Inflammatory macrophage treated with lipopolysaccharide for 4 hours (primary cell): ENCODE results near the gene SYNE4.
A peak's percentile ranks its signal among the peaks of the same experiment; 100 is the strongest.
"Not testable (repeated sequence)": the region's sequence is repeated elsewhere in the genome, so short reads cannot be mapped to it uniquely, and the experiment has no call there.

Experiments used
- DNase-seq: peaks from one replicate; pipeline ENCODE4 v3.0.0-alpha.2; 2020

SYNE4 gene

DNA sequence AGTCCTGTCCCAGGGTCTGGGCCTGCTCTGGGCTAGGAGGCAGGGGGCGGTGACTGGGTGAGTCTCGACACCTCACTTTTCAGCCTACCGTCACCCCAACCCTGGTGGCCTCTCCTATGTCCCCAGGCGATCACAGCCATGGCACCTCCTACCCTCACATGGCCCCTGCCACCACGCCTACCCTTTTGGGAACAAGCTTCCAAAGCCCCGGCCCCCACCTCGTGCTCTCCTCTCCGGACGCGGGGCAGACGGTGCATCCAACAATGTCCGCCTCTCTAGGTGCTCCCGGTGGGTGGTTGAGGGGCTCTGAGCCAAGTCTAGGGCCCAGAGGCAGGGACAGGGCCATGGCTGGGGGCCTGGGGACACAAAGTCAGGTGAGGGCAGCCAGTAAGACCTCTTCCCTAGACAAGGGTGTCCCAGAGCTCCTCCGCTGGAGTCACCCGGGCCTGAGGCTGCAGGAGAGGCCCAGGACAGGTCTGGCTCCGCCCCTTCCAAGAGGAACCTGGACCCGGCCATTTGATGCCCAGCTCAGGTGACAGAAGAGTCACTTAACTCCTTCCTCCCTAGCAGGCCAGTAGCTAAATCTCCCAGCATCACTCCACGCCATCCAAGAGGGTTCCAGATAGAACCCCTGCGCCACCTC, at the start of gene SYNE4:
Gene SYNE4, minus strand, starts transcription at position 478 of the 643 bp plus-strand sequence. Its CDS starts 132 bp downstream, at position 346.
- DNase-seq = no peak

DNA sequence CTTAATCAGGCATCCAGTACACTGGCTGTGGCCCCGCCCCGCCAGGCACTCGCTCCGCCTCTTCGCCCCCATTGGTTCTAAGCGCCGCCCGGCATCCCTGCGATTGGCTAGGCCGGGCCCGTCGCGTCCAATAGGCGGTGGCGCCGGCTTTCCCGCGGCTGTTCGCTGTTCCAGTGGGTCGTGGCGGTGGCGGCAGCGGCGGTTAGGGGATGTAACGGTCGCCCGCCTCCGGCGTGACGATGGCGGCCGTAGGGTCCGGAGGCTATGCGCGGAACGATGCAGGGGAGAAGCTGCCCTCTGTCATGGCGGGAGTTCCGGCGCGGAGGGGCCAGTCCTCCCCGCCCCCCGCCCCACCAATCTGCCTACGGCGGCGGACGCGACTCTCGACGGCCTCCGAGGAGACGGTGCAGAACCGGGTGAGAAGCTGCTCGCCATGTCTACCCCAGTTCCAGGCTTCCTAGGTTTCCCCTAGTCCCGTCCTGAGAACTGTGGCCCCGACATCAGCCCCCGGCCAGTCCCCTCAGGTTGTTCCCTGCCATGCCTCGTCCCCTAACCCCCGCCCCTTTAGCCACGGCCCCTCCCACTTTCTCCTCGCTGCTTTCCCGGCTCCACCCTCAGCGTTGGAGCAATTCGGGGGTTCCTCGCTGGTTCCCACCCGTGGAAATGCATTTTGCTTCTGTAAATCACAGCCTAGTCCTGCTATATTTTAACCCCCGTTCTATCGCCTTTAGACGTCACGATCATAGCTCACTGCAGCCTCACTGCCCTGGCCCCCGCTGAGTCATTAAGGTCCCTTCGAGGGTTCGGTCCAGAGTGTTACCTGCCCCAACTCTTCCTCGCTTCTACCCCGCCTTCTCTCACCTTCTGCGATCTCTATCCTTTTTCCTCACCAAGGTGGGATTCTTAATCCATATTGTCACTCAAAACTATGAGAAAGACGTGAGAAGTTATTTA, 46.4 kb upstream of the SYNE4 start, which contains the start of gene WDR62:
Gene WDR62, plus strand, starts transcription at position 165 of the 954 bp plus-strand sequence. Its CDS starts 75 bp downstream, at position 240.
- DNase-seq = peak; percentile 95

DNA sequence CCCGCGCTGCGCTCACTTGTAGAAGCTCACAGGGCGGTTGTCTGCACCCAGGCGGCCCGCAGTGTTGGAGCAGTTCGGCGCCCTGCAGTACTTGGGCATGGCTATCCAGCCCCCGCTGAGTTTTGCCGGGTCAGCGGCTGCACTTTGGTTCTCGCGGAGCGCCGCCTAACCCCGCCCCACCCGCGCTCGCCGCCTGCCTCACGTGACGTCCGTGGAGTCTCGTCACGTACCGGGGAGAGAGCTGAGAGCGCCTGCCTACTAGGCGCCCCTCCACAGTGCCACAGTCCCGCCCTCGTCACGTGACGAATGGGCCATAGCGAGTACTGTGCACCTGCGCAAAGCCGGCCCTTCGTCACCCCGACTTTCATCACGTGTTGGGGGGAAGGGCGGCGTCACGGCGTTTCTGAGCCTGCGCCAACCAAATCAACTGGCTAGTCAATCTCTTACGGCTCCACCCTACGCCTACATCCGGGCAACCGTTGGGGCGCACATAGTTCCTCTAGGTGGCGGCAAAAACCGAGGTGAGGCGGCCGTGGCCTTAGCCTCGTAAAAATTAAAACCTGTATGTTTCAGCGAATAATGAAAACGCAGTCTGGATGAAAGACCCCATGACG, 45.6 kb upstream of the SYNE4 start, which contains the start of gene THAP8:
Gene THAP8, minus strand, starts transcription at position 167 of the 614 bp plus-strand sequence. Its CDS starts 68 bp downstream, at position 99.
- peak; percentile 100 for DNase-seq

GRCh38 chr19:36051637-36052036, 43.0 kb upstream of the SYNE4 start:
- DNase-seq = no peak

DNA sequence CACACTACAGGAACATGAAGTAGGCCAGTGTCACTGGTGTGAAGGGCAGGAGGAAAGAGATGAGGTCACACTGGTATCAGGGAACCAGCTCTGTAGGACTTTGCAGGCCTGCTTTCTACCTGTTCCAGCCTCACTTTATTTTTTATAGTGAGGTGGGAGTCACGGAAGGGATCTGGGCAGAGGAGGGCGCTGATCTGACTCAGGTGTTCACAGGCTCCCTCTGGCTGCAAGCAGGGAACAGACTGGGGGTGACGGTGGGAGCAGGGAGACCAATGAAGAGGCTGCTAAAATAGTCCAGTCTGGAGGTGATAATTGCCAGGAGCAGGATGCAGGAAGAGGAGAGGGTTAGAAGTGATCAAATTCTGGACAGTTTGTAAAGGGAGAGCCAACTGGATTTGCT, 42.6 kb upstream of the SYNE4 start:
- no peak for DNase-seq

GRCh38 chr19:36049080-36049698, 40.6 kb upstream of the SYNE4 start:
- no peak for DNase-seq

DNA sequence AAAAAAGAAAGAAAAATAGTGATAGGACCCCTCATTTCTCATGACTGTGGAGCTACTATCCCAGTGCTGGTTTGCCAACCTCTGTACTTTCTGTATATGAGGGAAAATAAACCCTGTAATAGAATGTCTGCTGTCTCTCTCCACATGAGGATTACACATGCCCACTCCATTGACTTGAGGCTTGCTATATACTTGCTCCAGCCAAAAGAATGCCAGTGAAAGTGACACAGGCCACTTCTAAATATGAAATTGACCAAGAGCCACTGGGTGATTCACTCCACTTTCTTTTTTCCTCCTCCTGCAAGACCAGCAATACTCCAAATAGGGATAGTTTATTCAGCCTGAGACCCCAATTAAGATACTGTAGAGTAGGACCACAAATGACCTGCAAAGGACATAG, 39.2 kb upstream of the SYNE4 start:
- DNase-seq = no peak

DNA sequence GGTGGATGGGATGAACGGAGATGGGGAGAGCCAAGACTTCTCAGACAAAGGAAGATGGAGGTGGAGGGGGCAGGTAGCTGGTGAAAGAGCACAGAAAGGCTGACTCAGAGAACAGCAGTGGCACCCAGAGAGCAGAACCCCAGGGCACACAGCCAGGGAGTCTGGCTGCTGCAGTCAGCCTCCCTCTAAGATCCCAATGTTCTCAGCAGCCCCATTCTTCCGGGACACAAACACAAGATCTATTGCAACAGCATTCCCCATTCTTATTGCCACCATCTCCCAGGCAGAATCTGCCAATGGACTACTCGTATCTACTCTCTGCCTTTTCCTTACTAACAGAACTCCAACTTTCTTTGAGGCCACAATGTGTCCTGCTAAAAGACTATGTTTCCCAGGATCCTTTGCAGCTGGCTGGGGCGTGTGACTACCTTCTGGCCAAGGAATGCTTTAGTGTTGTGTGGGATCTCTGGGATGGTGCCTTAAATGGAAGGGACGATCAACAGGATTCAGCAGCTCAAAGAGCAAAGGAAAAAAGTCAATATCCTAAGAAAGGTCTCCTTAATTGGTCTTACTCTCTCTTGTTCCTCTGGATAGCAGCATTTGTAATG, 37.9 kb upstream of the SYNE4 start:
- no peak for DNase-seq

GRCh38 chr19:36043952-36044351, 35.3 kb upstream of the SYNE4 start:
- no peak for DNase-seq

GRCh38 chr19:36041831-36042230, 33.2 kb upstream of the SYNE4 start:
- peak; percentile 57 for DNase-seq

DNA sequence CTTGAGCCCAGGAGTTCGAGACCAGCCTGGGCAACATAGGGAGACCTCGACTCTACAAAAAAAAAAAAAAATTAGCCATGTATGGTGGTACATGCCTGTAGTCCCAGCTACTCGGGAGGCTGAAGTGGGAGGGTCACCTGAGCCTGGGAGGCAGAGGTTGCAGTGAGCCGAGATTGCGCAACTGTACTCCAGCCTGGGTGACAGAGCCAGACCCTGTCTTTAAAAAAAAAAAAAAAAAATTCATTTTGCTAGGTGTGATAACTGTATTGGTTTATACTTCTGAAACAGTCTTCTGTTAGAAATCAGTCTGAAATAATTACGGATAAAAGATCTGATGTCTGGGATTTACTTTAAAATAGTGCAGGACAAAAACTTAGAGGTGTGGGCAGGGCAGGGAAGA, 32.5 kb upstream of the SYNE4 start:
- DNase-seq = not testable (repeated sequence)

- no peak for DNase-seq
These were observed 31.9 kb upstream of the SYNE4 start for GRCh38 chr19:36040495-36040894.

- no peak for DNase-seq
These were observed 23.9 kb upstream of the SYNE4 start, which contains the start of gene CLIP3 for GRCh38 chr19:36032251-36033104. Gene CLIP3 (minus strand): TSS chr19:36032873. CDS start chr19:36032357, 516 bp downstream.

DNA sequence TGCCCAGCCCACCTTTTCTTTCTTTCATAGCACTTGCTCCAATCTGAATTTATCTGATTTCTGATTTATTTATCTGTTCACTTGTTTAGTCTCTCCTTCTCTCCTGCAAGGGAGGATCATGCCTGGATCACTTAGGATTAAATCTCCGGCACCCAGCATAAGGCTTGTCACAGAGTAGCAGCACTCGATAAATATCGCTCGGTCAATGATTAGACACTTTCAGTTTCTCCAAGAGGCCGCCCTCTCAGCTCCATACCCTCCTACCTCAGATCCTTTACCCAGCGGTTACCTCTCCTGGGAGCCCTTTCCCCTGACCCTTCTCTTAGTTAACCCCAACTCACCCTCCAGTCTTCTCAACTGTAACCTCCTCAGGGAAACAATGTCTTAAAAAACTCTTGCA, 22.7 kb upstream of the SYNE4 start:
- no peak for DNase-seq

GRCh38 chr19:36030264-36031148, 21.9 kb upstream of the SYNE4 start:
- DNase-seq = no peak

GRCh38 chr19:36028313-36029041, 19.9 kb upstream of the SYNE4 start:
- DNase-seq = no peak

- no peak for DNase-seq
These were observed 19.1 kb upstream of the SYNE4 start for GRCh38 chr19:36027696-36028095.

DNA sequence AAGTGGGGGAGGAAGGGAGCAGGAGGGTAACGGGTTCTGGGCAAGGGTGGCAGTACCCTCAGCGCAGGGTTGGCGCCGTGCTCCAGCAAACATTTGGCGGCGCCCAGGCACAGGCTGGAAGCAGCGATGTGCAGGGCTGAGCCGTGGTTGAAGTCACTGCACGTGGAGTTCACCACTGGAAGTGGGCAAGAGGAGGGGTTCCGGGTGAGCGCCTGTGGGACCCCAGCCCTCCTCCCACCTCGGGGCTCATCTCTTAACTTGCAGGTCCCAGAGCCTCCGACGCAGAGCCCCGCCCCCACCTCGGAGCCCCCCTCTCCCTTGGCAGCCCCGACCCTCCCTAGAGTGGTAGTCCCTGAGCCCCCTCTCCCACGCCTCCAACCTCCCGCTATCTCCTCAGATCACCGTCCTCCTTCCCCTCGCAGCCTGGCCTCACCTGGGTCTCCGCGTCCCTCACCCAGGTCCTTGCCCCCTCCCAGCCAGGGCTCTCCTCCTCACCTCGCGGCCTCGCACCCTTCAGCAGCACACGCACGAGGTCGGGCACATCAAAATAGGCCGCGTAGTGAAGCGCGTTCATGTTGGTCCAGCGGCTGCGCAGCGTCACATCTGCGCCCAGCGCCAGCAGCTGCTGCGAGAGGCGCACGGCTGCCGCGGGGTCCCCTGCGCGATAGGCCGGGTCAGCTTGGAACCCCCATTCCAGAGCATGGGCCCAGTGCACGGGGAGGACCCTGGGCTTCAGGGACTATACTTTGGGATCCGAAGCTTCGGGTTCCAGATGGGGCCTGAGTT, 17.7 kb upstream of the SYNE4 start:
- no peak for DNase-seq

DNA sequence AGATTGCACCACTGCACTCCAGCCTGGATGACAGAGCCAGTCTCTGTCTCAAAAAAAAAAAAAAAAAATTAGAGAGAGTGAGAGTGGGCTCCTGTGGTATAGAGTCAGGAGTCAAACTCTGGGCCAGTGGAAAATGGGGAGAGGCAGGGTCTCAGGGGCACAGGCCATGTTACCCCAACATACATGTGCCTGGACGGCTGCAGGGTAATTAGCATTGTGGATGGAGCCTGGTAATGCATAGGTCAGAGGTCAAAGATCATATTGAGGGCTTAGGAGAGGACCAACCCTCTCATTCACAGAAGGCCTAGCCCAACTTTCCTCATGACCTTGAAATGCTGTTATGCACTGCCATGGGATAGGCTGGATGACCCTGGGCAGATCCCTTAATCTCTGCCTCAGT, 16.9 kb upstream of the SYNE4 start:
- DNase-seq = no peak
